HG02885 (cell line): ENCODE measurements around the gene SKAP2.

Experiments
- ATAC-seq: cut with Tn5 transposase; IDR thresholded peaks from one replicate; pipeline ENCODE4 v1.9.1; 2021; ENCODE audit warnings: mild to moderate bottlenecking; ENCODE audit not compliant: unreplicated experiment, poor library complexity

Gene SKAP2, protein sequence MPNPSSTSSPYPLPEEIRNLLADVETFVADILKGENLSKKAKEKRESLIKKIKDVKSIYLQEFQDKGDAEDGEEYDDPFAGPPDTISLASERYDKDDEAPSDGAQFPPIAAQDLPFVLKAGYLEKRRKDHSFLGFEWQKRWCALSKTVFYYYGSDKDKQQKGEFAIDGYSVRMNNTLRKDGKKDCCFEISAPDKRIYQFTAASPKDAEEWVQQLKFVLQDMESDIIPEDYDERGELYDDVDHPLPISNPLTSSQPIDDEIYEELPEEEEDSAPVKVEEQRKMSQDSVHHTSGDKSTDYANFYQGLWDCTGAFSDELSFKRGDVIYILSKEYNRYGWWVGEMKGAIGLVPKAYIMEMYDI

DNA sequence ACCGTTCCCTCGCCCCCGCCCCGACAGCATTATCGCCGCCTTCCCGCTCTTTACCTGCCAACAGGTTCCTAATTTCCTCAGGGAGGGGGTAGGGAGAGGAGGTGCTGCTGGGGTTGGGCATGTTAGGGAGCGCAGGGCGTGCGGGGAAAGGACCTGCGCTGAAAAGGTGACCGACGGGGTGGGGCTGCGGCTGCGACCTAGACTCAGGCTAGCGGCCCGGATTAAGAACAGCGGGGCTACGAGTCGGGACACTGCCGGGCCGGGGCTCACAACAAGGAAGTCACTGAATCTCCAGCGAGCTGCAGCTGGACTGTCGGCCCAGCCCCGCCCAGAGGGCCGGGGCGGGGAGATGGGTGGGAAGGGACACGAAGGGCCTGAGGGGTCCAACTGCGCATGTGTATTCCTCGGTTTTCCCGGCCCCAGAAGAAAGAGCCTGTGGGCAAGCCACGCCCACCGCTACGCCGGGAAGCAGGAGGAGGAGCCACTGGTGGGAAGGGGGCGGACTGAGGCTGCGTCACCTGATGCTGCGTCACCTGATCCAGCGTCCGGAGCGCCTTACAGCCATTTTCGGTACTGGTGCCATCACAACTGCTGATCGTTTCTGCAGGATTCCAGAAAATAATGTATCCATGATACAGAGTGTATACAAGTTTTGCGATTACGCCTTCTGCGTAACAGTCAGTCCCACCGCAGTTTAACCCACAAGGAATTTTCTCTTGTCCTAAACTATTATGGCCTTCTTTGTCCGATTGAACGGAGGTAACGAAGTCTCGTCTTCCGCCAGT is at the start of gene SKAP2:
Gene SKAP2 (minus strand): TSS at position 282 of the 785 bp plus-strand sequence. CDS start 161 bp downstream, at position 121.
- peak; percentile 93 for ATAC-seq

DNA sequence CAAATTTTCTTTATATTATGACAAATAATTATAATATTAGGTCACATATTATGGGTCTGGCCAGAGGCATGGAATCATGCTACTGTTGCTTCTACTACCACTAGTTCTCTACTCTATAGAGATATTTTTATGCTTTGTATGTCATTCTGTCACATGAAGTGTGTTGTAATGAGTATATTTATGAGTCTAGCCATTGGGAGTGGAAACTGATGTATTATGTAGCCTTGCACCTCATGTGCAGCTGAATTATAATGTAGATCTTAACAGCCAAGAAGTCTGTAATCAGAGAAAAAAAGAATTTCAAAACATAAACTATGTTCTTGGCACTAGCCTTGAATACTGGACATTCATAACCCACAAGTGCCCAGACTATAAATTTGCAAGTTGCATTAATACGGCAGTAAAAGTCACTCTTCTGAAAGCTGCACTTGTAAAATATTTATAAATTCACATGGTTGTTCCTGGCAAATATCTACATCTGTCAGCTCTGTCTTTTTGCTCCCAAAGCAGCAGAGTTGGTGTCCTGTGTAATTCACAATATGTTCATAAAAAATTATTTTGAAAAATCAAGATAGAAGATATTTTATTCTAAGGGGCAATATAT is 48.6 kb upstream of the SKAP2 start:
- ATAC-seq, result no peak

DNA sequence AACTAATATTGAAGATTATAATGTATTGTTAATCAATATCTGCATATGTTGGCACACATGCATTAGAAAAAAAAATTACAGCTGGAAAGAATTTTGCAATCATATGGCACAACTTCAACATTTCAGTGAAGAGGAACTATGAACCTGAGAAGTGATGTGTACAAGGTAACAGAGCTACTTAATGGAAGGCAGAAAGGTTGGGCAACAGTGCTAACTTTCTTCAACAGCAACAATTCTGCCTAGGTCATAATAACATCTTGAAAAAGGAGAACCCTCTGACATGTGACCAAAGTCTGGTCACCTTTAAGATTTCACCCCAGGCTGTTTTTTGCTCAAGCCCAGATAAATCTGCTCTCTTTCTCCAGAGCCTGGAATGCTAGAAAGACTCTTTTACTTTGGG is 47.9 kb upstream of the SKAP2 start:
- no peak for ATAC-seq

DNA sequence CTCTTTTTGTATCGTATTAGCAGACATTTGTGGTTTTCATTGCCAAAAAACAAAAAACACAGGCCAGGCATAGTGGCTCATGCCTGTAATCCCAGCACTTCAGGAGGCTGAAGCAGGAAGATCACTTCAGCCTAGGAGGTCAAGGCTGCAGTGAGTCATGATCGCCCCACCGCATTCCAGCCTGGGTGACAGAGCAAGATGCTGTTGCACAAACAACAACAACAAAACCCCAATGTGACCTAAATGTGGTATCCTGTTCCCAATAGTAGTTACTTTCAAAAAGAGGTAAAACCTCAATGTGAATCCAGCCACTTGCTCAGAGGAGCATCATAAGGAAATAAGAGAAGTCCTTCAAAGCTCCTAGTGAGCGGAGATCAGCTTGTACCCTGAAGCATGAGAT is 45.8 kb upstream of the SKAP2 start:
- ATAC-seq, result no peak

DNA sequence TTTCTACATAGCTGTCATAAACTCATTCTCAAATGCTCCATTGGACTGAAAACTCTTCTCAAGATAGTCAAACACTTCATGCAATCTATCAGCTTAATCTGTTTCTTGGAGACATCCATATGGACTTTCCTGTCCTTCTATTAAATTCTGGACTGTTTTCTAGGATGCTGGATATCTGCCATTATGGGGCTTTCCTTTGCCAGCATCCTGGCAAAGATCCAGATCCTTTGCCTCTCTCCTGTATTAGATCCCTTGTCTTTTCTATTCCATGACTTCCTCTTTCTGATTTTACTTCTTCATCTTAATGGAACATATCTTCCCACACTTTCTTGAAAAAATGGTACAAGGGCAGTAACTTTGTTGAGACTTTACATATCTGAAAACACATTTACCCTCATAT is 35.9 kb upstream of the SKAP2 start:
- ATAC-seq, result no peak

DNA sequence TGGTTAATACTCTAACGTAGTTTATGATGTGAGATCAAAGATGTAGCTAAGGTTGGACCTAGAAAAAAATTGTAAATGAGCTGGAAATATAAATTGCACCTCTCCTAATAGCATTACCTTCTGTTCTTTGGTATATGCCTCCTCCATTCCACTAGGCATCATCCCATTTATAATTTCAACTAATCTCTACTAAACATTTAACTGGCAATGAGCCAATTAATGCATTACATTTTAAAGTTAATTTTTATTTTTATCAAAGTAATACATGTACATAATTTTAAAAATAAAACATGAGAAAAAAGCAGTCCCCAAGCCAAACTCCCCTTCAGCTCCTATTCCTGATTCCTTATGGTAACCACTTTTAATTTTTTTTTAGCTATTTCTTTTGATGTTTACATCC is 35.1 kb upstream of the SKAP2 start:
- ATAC-seq, result no peak

DNA sequence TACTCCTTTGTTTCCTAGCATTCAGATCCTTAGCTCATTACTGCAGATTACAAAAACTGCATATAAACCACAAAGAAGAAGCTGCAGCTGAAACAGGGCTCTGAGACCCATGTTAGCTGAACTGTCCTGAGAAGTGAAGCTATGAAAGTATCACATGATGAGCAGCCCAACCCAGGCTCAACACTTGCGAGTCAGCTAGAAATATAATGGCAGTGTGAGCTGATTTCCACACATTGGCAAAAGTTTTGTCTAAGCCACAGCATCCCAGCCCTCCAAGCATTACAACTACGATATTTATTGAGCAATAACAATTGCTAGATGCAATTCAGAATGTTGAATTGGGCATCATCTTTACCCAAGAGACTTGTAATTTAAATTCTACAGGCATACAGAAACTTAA is 34.5 kb upstream of the SKAP2 start:
- ATAC-seq, result no peak

DNA sequence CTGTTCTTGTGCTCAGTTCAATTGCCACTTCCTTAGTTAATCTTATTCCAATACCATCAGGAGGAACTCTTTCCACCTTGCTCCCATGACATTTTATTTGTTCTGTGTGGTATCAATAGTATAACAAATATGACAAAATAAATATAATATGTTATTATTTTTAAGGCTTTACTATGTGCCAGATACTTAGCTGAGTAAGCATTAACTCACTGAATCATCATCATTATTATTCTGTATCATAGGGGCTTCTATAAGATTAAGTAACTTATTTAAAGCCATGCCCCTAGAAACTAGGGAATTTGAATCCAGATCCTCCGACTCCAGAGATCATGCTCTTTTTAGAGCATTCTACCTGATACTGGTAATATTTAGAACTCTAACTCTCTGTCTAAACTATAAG is 33.5 kb upstream of the SKAP2 start:
- no peak for ATAC-seq

DNA sequence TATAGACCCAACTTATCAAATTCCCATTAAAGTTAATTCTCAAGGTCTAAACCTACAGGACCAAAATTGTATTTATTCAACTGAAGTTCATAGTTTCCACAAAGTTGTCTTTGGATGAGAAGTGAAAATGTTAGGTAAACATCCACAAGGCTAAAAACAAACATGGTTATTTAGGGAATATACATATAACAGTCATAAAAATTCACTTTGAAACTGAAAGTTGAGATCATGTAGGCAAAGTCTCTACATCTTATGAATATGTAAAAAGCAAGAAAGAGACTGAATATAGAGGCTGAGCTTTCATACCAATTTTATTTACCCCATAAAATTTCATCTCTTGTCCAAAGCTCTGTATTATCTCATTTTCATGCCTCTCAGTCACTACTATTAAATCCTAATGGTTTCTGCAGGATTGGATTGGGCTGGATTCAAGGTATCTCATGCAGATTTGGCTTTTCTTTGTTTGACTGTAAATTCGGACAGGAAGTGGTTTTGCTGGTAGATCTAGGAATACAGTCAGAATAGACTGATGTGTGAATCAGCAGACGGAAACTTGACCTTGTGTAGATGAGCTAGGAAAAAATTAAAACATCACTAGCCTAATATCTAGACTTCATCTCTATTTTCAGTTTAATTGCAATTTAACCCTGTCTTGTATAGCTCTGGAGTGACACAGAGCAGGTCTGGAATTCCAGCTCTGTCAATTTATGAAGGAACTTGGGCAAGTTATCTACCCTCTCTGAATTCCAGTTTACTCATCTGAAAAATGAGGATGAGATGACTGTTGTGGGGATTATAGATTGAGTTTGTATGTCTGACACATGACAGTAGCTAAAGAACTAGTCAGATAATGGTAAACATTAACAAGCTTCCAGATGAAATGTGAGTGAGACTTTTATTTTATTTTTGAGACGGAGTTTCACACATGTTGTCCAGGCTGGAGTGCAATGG is 27.3 kb upstream of the SKAP2 start:
- ATAC-seq, result peak; percentile 74

DNA sequence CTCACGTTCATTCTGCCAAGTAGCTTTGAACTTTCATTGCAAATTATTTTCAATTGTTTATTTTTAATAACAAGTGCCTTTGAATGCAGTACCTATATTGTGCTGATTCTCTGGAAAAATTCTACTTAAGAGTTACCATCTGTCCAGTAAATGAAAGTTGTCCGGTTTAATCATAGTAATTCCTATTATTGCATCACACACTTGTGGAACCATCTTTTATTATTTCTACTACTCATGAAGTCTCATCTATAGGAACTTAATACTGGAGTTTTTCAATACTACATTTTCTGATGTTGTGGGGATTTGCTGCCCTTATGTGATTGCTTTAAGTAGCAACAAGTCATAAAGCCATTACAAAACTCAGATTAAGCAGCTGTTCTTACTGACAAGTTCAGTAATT is 16.5 kb upstream of the SKAP2 start:
- ATAC-seq, result no peak

DNA sequence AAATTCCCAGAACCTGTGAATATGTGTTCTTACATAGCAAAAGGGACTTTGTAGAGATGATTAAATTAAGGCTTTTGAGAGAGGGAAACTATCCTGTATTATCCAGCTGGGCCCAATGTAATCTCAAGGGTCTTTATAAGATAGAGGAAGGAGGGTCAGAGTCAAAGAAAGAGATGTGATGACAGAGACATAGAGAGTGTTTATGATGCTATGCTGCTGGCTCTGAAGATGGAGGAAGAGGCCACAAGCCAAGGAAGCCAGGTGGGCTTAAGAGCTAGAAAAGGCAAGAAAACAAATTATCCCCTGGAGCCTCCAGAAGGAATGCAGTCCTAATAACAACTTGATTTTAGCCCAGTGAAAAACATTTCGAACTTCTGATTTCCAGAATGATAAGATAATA is 15.3 kb upstream of the SKAP2 start:
- no peak for ATAC-seq

DNA sequence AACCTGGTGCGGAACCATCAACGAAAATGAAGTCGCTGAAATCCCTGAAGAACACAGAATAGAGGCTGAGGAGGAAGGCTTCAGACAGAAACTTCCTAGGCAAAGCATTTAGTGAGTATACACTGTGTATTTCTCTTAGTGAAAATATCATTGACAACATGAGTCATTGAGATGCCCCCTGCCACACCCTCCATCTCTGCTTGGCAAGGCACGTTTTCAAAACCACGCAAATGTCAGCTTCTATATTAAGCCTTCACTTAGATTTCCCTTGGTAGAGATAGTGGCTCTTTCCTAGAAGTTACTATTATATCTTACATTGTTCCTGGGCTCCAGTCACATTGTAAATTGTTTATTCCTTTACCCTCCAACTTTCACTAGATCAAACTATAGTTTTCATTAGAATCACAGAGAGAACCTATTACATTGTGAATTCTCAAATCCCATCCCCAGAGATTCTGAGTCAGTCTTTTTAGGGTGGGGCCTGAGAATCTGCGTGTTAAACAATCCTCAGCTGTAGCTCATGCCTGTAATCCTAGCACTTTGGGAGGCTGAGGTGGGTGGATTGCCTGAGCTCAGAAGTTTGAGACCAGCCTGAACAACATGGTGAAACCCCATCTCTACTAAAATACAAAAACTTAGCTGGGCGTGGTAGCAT is 4.6 kb upstream of the SKAP2 start:
- no peak for ATAC-seq

DNA sequence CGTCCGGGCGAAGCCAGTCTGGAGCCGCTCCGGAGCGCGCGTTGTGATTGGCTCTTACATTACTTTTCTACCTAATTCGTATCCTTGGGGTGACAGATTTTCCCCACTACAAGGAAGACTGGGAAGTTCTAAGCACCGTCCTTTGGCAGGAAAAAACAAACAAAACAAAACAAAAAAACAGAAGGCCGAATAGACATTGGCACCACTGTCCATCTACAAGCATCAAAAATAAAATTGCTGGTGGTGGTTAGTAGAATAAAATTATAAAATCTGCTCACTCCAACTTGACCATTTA is 651 bp upstream of the SKAP2 start:
- ATAC-seq, result peak; percentile 44

DNA sequence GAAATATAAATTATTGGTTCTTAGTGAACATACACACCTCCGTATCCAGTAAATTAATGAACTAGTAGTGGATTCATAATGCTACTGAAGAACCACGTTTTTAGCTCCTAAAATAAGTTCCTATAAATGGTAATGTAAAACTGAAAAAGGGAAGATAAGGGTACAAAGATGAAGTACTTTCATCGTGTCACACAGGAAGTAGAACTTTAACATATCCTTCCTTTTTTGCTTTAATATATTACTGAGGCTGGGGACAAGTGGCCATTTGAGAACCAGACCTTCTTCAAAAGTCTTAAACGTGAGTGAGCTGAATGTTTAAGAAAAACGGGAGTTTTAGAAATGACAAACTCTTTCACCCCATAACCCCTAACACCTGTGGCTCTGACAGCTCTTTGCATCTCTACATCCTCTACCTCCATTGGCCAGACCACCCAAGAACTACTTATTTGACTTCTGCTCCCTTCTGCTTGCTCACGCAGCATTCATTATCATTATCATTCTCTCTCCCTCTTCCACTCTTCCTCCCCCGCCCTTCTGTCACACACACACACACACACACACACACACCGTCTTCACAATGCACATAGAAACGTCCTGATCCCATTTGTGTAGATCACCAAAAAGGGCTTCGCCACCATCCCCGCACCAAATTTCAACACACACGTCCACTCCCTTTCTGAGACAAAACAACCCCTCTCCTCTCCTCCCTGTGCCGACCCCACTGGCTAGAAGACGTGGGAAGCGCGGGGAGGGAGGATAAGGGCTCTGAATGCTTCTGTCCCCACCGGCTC is 677 bp downstream of the SKAP2 start:
- no peak for ATAC-seq

DNA sequence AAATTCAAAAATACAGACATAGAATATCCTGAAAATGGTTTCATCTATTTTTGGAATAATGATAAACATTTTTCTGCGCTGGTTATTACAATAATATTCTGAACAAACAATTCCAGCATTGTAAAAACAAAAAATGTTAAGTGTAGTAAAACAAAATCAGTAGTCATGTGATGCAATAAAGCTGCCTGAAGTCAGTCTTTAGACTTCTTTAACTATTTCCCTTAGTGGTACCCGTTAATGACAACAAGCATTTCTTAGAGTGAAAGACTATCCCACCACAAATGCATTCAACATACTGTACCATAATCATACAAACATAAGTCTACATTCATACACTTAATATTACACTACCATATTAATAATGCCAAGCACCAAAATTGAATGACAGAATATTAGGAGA is 1.6 kb downstream of the SKAP2 start:
- ATAC-seq, result no peak

DNA sequence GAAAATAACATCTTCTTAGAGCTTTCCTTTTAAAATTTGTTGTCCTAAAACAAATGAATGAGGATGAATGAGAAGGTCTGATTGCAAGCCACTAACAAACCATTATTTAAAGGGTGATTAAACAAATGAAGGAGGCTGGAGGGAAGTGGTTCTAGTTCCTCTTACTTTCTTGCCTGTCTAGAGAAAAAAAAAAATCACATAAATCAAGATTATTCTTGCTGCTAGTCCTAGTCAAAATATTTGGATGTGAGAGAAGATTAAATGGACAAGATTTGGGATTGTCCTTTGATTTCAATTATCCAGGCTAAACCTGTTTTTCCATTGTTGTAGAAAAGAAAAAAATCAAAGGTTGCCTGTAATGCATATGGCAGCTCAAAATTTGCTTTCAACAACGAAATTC is 3.3 kb downstream of the SKAP2 start:
- ATAC-seq, result no peak

DNA sequence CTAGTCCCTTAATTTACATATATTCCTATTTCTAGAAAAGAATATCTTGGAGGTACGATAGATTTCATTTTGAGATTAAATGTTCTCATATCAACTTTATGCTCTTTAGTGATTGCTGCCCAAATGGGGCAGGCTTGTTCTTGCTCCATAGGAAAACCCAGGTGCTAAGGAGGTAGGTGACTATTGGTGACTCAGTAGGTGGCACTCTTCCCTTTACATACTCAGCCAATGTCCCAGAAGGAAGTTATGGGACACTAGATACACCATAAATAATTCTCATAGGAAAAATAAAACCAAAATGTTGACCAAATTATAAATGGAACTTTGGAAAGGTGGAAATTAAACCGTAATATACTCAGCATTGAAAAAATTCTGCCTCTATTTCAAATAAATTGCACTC is 4.0 kb downstream of the SKAP2 start:
- ATAC-seq, result no peak

DNA sequence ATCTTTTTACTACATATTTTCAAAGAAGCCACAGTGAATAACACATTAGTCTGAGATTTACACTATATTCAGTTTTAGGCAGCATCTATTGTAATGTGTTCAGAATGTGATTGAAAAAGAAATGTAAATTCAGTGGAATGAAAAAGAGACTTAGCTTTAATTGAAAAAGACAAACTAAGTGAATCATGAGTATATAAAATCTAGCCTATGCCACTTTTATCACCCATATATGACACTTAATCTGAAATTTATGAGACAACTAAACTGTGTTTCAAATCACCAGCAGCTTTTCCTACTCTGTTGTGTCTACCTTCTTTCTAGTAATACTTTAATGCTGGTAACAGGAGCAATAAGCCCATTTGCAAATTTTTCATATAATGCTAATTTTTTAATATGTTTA is 4.7 kb downstream of the SKAP2 start:
- no peak for ATAC-seq

DNA sequence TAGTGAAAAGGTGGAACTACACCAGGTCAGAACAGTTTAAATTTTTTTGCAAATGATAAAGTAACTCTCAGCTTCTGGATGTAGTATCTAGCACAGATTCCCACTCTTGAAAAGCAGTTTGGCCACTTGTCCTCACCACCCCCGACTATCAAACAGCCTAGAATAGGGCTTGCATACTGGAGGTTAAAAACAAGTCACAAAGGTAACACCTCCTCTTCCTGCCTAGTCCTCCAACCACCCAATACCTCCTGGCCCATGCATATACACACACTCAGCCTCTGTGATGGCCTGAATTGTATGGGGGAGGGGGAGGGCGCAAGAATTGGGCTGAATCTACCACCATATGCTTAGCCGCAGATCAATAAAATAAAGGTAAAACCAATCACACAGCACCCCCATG is 5.7 kb downstream of the SKAP2 start:
- no peak for ATAC-seq
